ENCODE measurements around the gene SLC25A22. TPM values are rescaled to one million over a fixed set of nuclear protein-coding genes. Genes with fewer than 3 reads are reported as not detected.
A peak's percentile ranks its signal among the peaks of the same experiment; 100 is the strongest.

Gene SLC25A22
- total and polyA plus RNA-seq, 9 of the 15 experiments (the other 6 are each of a cell fraction or from before 2014, with no cell fraction given) = 0.41 to 55.4 (median 11.4) TPM

DNA sequence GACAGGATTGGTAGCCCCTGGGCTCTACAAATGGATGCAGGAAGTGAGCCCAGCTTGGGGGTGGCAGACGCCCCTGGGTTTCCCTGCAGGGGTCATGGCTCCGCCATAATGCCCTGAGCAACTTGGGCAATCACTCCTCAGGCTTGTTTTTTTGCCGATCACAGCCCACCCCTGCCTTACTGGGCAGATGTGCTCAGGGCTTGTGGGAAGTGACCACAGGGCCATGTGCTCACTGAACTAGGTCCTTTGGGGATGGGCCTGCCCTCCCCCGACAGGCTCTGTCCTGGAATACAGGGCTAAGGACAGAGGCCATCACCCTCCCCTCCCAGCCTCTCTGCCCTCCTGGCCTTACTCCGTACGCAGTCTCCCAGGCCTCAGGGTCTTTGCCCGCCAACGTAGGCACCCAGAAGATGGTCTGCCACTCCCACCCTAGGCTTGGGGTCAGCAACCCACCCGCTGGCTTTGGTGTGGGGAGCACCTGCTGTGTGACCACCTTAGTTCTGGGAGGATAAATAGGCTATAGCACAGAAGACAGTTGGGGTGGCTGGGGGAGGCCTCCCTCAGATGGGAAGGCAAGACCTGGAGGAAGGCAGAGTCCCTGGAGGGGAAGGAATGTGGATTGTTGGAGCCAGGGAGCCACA, 15.5 kb upstream of the SLC25A22 start (continued):
- TF ChIP-seq, protein P1, sequence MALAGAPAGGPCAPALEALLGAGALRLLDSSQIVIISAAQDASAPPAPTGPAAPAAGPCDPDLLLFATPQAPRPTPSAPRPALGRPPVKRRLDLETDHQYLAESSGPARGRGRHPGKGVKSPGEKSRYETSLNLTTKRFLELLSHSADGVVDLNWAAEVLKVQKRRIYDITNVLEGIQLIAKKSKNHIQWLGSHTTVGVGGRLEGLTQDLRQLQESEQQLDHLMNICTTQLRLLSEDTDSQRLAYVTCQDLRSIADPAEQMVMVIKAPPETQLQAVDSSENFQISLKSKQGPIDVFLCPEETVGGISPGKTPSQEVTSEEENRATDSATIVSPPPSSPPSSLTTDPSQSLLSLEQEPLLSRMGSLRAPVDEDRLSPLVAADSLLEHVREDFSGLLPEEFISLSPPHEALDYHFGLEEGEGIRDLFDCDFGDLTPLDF (CRISPR knock-in tag; IDR thresholded peaks at IDR 0.05) = no peak
- TF ChIP-seq ZBTB8A (IDR thresholded peaks at IDR 0.05; ENCODE audit: partially characterized antibody) (no peak), CBFB (CRISPR knock-in tag; IDR thresholded peaks at IDR 0.05) (no peak), ESRRA (IDR thresholded peaks at IDR 0.05; ENCODE audit: borderline replicate concordance, low read depth) (no peak), SRSF7 (optimal IDR thresholded peaks at IDR 0.05; ENCODE audit: low read depth, low read length) (no peak), ZNF121 (CRISPR knock-in tag; conservative IDR thresholded peaks at IDR 0.05) (no peak), HCFC1 (IDR thresholded peaks at IDR 0.05; ENCODE audit: low read depth, low read length) (no peak), SNIP1 (IDR thresholded peaks at IDR 0.05; ENCODE audit: low read depth) (no peak), HNRNPH1 (optimal IDR thresholded peaks at IDR 0.05; ENCODE audit: low read depth, low read length) (no peak), SP1 (CRISPR knock-in tag; IDR thresholded peaks at IDR 0.05) (0 out of 2 replicates have a peak, but pooled peaks have one; percentile 34), POLR2AphosphoS5 (IDR thresholded peaks at IDR 0.05; ENCODE audit: control insufficient read depth, insufficient read depth, low read depth, low read length) (peak; percentile 70), SIN3A (IDR thresholded peaks at IDR 0.05; ENCODE audit: borderline replicate concordance in 2 of 2, control insufficient read depth in 1 of 2, low read depth in 2 of 2, low read length in 2 of 2) (peak; percentile 49 to 59; a peak in 3 of 4 replicates), NFXL1 (CRISPR knock-in tag; IDR thresholded peaks at IDR 0.05) (no peak), MYC (IDR thresholded peaks at IDR 0.05; ENCODE audit: low read depth, low read length) (peak; percentile 66; the same call in 1 of the 2 replicates), MYC (CRISPR knock-in tag; IDR thresholded peaks at IDR 0.05; ENCODE audit: borderline replicate concordance, low read depth) (no peak)
- TF ChIP-seq, protein P2, sequence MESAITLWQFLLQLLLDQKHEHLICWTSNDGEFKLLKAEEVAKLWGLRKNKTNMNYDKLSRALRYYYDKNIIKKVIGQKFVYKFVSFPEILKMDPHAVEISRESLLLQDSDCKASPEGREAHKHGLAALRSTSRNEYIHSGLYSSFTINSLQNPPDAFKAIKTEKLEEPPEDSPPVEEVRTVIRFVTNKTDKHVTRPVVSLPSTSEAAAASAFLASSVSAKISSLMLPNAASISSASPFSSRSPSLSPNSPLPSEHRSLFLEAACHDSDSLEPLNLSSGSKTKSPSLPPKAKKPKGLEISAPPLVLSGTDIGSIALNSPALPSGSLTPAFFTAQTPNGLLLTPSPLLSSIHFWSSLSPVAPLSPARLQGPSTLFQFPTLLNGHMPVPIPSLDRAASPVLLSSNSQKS (CRISPR knock-in tag; IDR thresholded peaks at IDR 0.05) = no peak
- TF ChIP-seq, protein P3, sequence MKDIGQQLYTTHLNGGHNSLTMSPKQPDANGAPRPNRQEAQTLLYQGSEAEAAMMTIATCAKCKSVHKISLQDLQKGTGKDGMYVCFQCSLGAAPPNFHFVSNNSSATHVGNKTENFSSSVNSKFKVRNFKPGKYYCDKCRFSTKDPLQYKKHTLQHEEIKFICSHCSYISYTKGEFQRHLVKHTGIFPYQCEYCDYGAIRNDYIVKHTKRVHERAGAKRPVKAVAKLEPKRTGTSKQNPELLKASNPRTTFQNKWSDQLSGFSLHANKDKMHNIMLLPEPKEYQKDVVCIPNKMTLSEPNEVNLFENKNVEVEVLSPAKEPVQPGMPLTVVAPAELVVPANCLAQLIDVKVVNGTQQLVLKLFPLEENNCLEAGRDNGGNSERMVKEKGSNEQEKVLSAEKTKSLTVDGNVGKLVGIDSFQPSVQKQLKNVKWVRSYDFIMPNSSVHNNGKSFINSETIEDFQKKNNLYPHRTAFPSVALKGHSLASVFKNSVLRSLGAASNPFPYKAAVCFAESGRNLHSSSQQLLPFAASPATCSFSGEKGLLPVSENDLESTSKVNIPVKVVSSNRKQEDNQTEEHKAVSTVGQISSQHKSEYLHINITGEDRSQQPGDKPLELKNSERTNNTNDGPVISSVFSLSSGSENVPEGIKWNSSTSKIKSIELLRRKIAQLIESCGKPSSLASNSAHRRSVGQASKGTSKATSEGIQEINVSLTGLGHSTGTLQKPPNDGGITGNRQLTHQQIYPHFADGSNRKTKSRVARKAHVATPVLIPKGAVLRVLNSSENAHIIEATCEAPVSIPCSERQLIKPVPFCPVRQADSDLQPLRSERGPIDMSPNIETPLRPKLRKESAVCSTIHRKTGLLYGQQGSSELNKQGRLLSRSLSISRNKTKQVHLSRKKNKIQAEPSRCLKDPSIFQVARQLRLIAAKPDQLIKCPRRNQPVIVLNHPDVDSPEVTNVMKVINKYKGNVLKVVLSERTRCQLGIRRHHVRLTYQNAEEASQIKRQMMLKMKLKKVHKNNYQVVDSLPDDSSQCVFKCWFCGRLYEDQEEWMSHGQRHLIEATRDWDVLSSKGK (CRISPR knock-in tag; IDR thresholded peaks at IDR 0.05) = no peak
- TF ChIP-seq, protein P4, sequence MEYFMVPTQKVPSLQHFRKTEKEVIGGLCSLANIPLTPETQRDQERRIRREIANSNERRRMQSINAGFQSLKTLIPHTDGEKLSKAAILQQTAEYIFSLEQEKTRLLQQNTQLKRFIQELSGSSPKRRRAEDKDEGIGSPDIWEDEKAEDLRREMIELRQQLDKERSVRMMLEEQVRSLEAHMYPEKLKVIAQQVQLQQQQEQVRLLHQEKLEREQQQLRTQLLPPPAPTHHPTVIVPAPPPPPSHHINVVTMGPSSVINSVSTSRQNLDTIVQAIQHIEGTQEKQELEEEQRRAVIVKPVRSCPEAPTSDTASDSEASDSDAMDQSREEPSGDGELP (CRISPR knock-in tag; IDR thresholded peaks at IDR 0.05; ENCODE audit: borderline replicate concordance) = 0 out of 2 replicates have a peak, but pooled peaks have one; percentile 44

Measured in K562 (cell line).